GM12878 (cell line): ENCODE measurements around the gene TIMM17B. TPM values are rescaled to one million over a fixed set of nuclear protein-coding genes. Genes with fewer than 3 reads are reported as not detected.

ENCODE experiments used
- BCL11A ChIP-seq: IDR thresholded peaks from 2 replicates; pipeline ENCODE4 v1.6.1; 2011; ENCODE audit warnings: low read depth, low read length
- EED ChIP-seq: sonication (generic); IDR thresholded peaks from 2 replicates; pipeline ENCODE4 v1.6.1; 2016; ENCODE audit warnings: antibody characterized with exemption, low read depth
- MTA2 ChIP-seq: fragments of 450-650 bp; IDR thresholded peaks from 2 replicates; pipeline ENCODE4 v1.6.1; 2016; ENCODE audit warnings: low read depth, mild to moderate bottlenecking, moderate library complexity
- POLR2A ChIP-seq: IDR thresholded peaks from 2 replicates; pipeline ENCODE4 v1.6.1; 2011; ENCODE audit warnings: low read depth, mild to moderate bottlenecking, low read length
- SUPT20H ChIP-seq: IDR thresholded peaks from 2 replicates; pipeline ENCODE4 v1.6.1; 2011; ENCODE audit warnings: low read depth, mild to moderate bottlenecking, low read length, moderate library complexity, borderline replicate concordance; ENCODE audit not compliant: control insufficient read depth
- TBL1XR1 ChIP-seq: IDR thresholded peaks from 2 replicates; pipeline ENCODE4 v1.6.1; 2012; ENCODE audit warnings: low read depth, low read length, improper control_type of control experiment
- ZNF217 ChIP-seq: fragments of 450-650 bp; IDR thresholded peaks from 2 replicates; pipeline ENCODE4 v1.6.1; 2017; ENCODE audit warnings: antibody characterized with exemption, mild to moderate bottlenecking
- polyA plus RNA-seq, 11 experiments: library from polyadenylated mRNA; depleted of rRNA in 4 of 11; unstranded in 6 of 11; stranded (reverse) in 5 of 11; fragments of >200 nt; fragmentation: Nextera tagmentation in 4 of 11; fragmentation: Illumina TruSeq in 1 of 11; extraction: Ambion mirVana in 4 of 11; extraction: Trizol in 1 of 11; gene quantifications; 1 replicate in 1 of 11; 2 replicates in 10 of 11; pipeline versions ENCODE4 v1.2.1 to v1.2.3, GENCODE V29; 2011 to 2016; ENCODE audit warnings: inconsistent platforms in 2 of 11, missing spikeins in 2 of 11, low read depth in 1 of 11
- total RNA-seq, 4 experiments: library from RNA; depleted of rRNA in 3 of 4; stranded (reverse); fragments of >200 nt in 3 of 4; fragmentation: Illumina TruSeq in 1 of 4; extraction: Trizol in 1 of 4; gene quantifications; 2 replicates each; pipeline versions ENCODE4 v1.2.1 to v1.2.3, GENCODE V29; 2013 to 2021
- TF ChIP-seq, protein P1 (sequence below): IDR thresholded peaks from 2 replicates; pipeline ENCODE4 v1.6.1; 2012; ENCODE audit warnings: improper control_type of control experiment, low read depth, low read length; ENCODE audit not compliant: insufficient replicate concordance
- TF ChIP-seq, protein P2 (sequence below): fragments of 450-650 bp; IDR thresholded peaks from 2 replicates; pipeline ENCODE4 v1.6.1; 2016; ENCODE audit warnings: mild to moderate bottlenecking, moderate library complexity, borderline replicate concordance
- TF ChIP-seq, protein P3 (sequence below): fragments of 450-650 bp; IDR thresholded peaks from 2 replicates; pipeline ENCODE4 v1.6.1; 2017; ENCODE audit warnings: mild to moderate bottlenecking, moderate library complexity
- TF ChIP-seq, protein P4 (sequence below): IDR thresholded peaks from 2 replicates; pipeline ENCODE4 v1.6.1; 2012; ENCODE audit warnings: mild to moderate bottlenecking, low read depth, low read length

Gene TIMM17B
- total and polyA plus RNA-seq, 10 of the 15 experiments (the other 5 are each of a cell fraction or from before 2014, with no cell fraction given) = 4.5 to 88.7 (median 47.5) TPM

DNA sequence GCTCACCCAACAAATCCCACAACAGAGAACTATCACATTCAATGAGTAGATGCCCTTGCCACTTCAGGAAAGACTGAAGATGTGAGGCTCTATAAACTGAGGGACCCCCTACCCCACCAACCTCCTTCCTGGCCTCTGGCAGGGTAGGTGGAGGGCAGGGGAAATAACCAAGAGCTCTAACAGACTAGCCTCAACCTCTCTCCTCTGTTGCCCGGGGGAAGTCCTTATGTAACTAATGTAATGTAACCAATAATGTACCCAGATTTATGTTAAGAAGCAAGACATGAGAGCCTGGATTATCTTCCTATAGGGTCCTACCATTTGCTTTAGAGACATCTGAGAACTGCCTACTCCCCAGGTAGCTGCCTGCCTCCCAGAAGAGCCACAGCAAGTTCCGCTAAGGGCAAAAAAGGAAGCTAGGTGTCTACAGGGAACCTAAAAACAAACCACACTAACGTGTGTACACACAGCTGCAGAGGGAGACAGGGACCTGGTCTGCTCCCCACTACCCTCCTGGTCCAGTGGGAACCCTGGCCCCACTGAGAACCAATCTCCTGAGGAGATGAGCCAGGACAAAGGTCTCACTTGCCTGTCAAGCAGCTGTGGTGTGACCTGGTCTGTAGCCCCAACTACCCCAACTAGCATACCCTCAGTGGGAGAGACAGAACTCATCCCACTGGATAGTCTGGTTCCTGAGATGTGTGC is 42.1 kb upstream of the TIMM17B start (continued):
- no peak for TF ChIP-seq SUPT20H
- TF ChIP-seq, protein P1, sequence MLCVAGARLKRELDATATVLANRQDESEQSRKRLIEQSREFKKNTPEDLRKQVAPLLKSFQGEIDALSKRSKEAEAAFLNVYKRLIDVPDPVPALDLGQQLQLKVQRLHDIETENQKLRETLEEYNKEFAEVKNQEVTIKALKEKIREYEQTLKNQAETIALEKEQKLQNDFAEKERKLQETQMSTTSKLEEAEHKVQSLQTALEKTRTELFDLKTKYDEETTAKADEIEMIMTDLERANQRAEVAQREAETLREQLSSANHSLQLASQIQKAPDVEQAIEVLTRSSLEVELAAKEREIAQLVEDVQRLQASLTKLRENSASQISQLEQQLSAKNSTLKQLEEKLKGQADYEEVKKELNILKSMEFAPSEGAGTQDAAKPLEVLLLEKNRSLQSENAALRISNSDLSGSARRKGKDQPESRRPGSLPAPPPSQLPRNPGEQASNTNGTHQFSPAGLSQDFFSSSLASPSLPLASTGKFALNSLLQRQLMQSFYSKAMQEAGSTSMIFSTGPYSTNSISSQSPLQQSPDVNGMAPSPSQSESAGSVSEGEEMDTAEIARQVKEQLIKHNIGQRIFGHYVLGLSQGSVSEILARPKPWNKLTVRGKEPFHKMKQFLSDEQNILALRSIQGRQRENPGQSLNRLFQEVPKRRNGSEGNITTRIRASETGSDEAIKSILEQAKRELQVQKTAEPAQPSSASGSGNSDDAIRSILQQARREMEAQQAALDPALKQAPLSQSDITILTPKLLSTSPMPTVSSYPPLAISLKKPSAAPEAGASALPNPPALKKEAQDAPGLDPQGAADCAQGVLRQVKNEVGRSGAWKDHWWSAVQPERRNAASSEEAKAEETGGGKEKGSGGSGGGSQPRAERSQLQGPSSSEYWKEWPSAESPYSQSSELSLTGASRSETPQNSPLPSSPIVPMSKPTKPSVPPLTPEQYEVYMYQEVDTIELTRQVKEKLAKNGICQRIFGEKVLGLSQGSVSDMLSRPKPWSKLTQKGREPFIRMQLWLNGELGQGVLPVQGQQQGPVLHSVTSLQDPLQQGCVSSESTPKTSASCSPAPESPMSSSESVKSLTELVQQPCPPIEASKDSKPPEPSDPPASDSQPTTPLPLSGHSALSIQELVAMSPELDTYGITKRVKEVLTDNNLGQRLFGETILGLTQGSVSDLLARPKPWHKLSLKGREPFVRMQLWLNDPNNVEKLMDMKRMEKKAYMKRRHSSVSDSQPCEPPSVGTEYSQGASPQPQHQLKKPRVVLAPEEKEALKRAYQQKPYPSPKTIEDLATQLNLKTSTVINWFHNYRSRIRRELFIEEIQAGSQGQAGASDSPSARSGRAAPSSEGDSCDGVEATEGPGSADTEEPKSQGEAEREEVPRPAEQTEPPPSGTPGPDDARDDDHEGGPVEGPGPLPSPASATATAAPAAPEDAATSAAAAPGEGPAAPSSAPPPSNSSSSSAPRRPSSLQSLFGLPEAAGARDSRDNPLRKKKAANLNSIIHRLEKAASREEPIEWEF = peak; percentile 68
- TF ChIP-seq ZNF217 = no peak
- TF ChIP-seq, protein P2, sequence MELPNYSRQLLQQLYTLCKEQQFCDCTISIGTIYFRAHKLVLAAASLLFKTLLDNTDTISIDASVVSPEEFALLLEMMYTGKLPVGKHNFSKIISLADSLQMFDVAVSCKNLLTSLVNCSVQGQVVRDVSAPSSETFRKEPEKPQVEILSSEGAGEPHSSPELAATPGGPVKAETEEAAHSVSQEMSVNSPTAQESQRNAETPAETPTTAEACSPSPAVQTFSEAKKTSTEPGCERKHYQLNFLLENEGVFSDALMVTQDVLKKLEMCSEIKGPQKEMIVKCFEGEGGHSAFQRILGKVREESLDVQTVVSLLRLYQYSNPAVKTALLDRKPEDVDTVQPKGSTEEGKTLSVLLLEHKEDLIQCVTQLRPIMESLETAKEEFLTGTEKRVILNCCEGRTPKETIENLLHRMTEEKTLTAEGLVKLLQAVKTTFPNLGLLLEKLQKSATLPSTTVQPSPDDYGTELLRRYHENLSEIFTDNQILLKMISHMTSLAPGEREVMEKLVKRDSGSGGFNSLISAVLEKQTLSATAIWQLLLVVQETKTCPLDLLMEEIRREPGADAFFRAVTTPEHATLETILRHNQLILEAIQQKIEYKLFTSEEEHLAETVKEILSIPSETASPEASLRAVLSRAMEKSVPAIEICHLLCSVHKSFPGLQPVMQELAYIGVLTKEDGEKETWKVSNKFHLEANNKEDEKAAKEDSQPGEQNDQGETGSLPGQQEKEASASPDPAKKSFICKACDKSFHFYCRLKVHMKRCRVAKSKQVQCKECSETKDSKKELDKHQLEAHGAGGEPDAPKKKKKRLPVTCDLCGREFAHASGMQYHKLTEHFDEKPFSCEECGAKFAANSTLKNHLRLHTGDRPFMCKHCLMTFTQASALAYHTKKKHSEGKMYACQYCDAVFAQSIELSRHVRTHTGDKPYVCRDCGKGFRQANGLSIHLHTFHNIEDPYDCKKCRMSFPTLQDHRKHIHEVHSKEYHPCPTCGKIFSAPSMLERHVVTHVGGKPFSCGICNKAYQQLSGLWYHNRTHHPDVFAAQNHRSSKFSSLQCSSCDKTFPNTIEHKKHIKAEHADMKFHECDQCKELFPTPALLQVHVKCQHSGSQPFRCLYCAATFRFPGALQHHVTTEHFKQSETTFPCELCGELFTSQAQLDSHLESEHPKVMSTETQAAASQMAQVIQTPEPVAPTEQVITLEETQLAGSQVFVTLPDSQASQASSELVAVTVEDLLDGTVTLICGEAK = no peak
- TF ChIP-seq BCL11A = 0 out of 2 replicates have a peak, but pooled peaks have one; percentile 32
- 0 out of 2 replicates have a peak, but pooled peaks have one; percentile 18 for TF ChIP-seq POLR2A
- 0 out of 2 replicates have a peak, but pooled peaks have one; percentile 30 for TF ChIP-seq EED
- peak; percentile 33; the same call in 1 of the 2 replicates for TF ChIP-seq MTA2
- TF ChIP-seq, protein P3, sequence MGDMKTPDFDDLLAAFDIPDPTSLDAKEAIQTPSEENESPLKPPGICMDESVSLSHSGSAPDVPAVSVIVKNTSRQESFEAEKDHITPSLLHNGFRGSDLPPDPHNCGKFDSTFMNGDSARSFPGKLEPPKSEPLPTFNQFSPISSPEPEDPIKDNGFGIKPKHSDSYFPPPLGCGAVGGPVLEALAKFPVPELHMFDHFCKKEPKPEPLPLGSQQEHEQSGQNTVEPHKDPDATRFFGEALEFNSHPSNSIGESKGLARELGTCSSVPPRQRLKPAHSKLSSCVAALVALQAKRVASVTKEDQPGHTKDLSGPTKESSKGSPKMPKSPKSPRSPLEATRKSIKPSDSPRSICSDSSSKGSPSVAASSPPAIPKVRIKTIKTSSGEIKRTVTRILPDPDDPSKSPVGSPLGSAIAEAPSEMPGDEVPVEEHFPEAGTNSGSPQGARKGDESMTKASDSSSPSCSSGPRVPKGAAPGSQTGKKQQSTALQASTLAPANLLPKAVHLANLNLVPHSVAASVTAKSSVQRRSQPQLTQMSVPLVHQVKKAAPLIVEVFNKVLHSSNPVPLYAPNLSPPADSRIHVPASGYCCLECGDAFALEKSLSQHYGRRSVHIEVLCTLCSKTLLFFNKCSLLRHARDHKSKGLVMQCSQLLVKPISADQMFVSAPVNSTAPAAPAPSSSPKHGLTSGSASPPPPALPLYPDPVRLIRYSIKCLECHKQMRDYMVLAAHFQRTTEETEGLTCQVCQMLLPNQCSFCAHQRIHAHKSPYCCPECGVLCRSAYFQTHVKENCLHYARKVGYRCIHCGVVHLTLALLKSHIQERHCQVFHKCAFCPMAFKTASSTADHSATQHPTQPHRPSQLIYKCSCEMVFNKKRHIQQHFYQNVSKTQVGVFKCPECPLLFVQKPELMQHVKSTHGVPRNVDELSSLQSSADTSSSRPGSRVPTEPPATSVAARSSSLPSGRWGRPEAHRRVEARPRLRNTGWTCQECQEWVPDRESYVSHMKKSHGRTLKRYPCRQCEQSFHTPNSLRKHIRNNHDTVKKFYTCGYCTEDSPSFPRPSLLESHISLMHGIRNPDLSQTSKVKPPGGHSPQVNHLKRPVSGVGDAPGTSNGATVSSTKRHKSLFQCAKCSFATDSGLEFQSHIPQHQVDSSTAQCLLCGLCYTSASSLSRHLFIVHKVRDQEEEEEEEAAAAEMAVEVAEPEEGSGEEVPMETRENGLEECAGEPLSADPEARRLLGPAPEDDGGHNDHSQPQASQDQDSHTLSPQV = no peak
- peak; percentile 61; the same call in 1 of the 2 replicates for TF ChIP-seq TBL1XR1
- TF ChIP-seq, protein P4, sequence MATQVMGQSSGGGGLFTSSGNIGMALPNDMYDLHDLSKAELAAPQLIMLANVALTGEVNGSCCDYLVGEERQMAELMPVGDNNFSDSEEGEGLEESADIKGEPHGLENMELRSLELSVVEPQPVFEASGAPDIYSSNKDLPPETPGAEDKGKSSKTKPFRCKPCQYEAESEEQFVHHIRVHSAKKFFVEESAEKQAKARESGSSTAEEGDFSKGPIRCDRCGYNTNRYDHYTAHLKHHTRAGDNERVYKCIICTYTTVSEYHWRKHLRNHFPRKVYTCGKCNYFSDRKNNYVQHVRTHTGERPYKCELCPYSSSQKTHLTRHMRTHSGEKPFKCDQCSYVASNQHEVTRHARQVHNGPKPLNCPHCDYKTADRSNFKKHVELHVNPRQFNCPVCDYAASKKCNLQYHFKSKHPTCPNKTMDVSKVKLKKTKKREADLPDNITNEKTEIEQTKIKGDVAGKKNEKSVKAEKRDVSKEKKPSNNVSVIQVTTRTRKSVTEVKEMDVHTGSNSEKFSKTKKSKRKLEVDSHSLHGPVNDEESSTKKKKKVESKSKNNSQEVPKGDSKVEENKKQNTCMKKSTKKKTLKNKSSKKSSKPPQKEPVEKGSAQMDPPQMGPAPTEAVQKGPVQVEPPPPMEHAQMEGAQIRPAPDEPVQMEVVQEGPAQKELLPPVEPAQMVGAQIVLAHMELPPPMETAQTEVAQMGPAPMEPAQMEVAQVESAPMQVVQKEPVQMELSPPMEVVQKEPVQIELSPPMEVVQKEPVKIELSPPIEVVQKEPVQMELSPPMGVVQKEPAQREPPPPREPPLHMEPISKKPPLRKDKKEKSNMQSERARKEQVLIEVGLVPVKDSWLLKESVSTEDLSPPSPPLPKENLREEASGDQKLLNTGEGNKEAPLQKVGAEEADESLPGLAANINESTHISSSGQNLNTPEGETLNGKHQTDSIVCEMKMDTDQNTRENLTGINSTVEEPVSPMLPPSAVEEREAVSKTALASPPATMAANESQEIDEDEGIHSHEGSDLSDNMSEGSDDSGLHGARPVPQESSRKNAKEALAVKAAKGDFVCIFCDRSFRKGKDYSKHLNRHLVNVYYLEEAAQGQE = no peak
